B cell (primary cell): ENCODE results near the gene PCSK4. TPM values are rescaled to one million over a fixed set of nuclear protein-coding genes. Genes with fewer than 3 reads are reported as not detected.

Source experiments
- ATAC-seq: fragments of 200-7000 bp; cut with Tn5 transposase; one replicate; pipeline ENCODE4 v1.10.0; 2021; ENCODE audit warnings: low read depth, mild to moderate bottlenecking, moderate number of reproducible peaks, moderate library complexity
- CTCF ChIA-PET: fragments of 350-600 bp; sonication (Branson Sonifier 250); formaldehyde crosslinking; loops from one replicate; lab custom pipeline; 2021; ENCODE audit warnings: antibody characterized with exemption, inconsistent platforms; lab: Charles Lee
- POLR2A ChIA-PET: fragments of 350-600 bp; sonication (Branson Sonifier 250); formaldehyde crosslinking; loops from one replicate; lab custom pipeline; 2021; ENCODE audit warnings: antibody characterized with exemption; lab: Charles Lee
- DNase-seq: peaks from one replicate; pipeline ENCODE4 v3.0.0; 2013
- H2AFZ ChIP-seq: 2 replicates; pipeline ENCODE4 v1.6.1; 2012; ENCODE audit warnings: mild to moderate bottlenecking, low read depth, low read length; ENCODE audit not compliant: insufficient read depth, poor library complexity, severe bottlenecking
- H3K27ac ChIP-seq, 2 donors: 1 replicate in 1 of 2; 2 replicates in 1 of 2; pipeline ENCODE4 v1.5.1; 2012 to 2013; ENCODE audit warnings: low read length in 2 of 2, mild to moderate bottlenecking in 2 of 2, moderate library complexity in 1 of 2
- H3K27me3 ChIP-seq, 4 experiments: fragments of 200-600 bp in 1 of 4; sonication (generic) in 1 of 4; replicated peaks in 1 of 4; 1 replicate in 2 of 4; 2 replicates in 2 of 4; pipeline versions ENCODE4 v1.6.1 to v1.7.0; 2013 to 2016; ENCODE audit warnings: low read length in 3 of 4, mild to moderate bottlenecking in 2 of 4, mixed read lengths in 1 of 4, moderate library complexity in 1 of 4; ENCODE audit not compliant: insufficient read depth in 4 of 4, control insufficient read depth in 3 of 4; ENCODE audit errors: control extremely low read depth in 1 of 4
- H3K36me3 ChIP-seq, 2 experiments: replicated peaks in 1 of 2; 1 replicate in 1 of 2; 2 replicates in 1 of 2; pipeline versions ENCODE4 v1.6.1 to v1.7.1; 2013; ENCODE audit warnings: low read length in 1 of 2; ENCODE audit not compliant: insufficient read depth in 2 of 2, control insufficient read depth in 1 of 2; ENCODE audit errors: control extremely low read depth in 1 of 2, extremely low read depth in 1 of 2
- H3K4me1 ChIP-seq, 2 donors: fragments of 200-600 bp in 1 of 2; sonication (generic) in 1 of 2; 1 replicate in 1 of 2; 2 replicates in 1 of 2; pipeline versions ENCODE4 v1.5.1 to v1.6.1; 2013 to 2017; ENCODE audit warnings: low read length in 2 of 2; ENCODE audit not compliant: control insufficient read depth in 2 of 2, insufficient read depth in 2 of 2
- H3K4me2 ChIP-seq: replicated peaks from 2 replicates; pipeline ENCODE3; 2012; ENCODE audit warnings: mild to moderate bottlenecking, low read depth, low read length; ENCODE audit not compliant: poor library complexity, severe bottlenecking
- H3K4me3 ChIP-seq, 5 experiments: fragments of 200-600 bp in 1 of 5; sonication (generic) in 1 of 5; 1 replicate in 3 of 5; 2 replicates in 2 of 5; pipeline versions ENCODE4 v1.5.1 to v1.7.0; 2011 to 2016; ENCODE audit warnings: low read length in 4 of 5, mild to moderate bottlenecking in 4 of 5, low read depth in 2 of 5, control low read depth in 1 of 5, moderate library complexity in 1 of 5; ENCODE audit not compliant: insufficient read depth in 1 of 5; ENCODE audit errors: control extremely low read depth in 1 of 5, extremely low read depth in 1 of 5
- H3K79me2 ChIP-seq: fragments of 200-600 bp; sonication (generic); one replicate; pipeline ENCODE4 v1.6.0; 2016; ENCODE audit warnings: low read length; ENCODE audit not compliant: control insufficient read depth, insufficient read depth
- H3K9ac ChIP-seq: fragments of 200-600 bp; sonication (generic); 2 replicates; pipeline ENCODE4 v1.6.1; 2017; ENCODE audit warnings: mild to moderate bottlenecking, low read length, moderate library complexity
- H3K9me3 ChIP-seq, 3 donors: one replicate each; pipeline versions ENCODE4 v1.6.1 to v1.7.1; 2013; ENCODE audit warnings: low read length in 2 of 3; ENCODE audit not compliant: control insufficient read depth in 2 of 3, insufficient read depth in 1 of 3; ENCODE audit errors: control extremely low read depth in 1 of 3
- H4K20me1 ChIP-seq: 2 replicates; pipeline ENCODE4 v1.6.0; 2012; ENCODE audit warnings: mild to moderate bottlenecking, low read length; ENCODE audit not compliant: insufficient read depth, control insufficient read depth, poor library complexity, severe bottlenecking
- H3K27ac Mint-ChIP-seq: one replicate; pipeline ENCODE4 v1.8.0; 2021; ENCODE audit warnings: mixed read lengths
- H3K27me3 Mint-ChIP-seq: one replicate; pipeline ENCODE4 v1.8.0; 2021; ENCODE audit warnings: mixed read lengths
- H3K4me1 Mint-ChIP-seq: one replicate; pipeline ENCODE4 v1.8.0; 2021; ENCODE audit warnings: mixed read lengths
- H3K4me3 Mint-ChIP-seq: one replicate; pipeline ENCODE4 v1.8.0; 2021; ENCODE audit warnings: mixed read lengths
- H3K9me3 Mint-ChIP-seq: one replicate; pipeline ENCODE4 v1.8.0; 2022; ENCODE audit warnings: mixed read lengths; ENCODE audit not compliant: insufficient read depth
- EZH2 ChIP-seq: IDR thresholded peaks from 2 replicates; pipeline ENCODE4 v1.6.1; 2012; ENCODE audit warnings: borderline replicate concordance, low read depth, mild to moderate bottlenecking, moderate library complexity, low read length; ENCODE audit not compliant: insufficient read depth, poor library complexity, severe bottlenecking
- WGBS: methylation state at CpG from one replicate; pipeline ENCODE4 v1.1.5; 2013; ENCODE audit warnings: missing lambda C conversion rate; ENCODE audit not compliant: insufficient coverage; 5-methylcytosine and 5-hydroxymethylcytosine counted together
- intact Hi-C: fragments of 100-400 bp; cut with micrococcal nuclease; formaldehyde crosslinking; loops from one replicate; pipeline ENCODE4 v1.10.0; 2022
- polyA plus RNA-seq: library from polyadenylated mRNA; depleted of rRNA; stranded (reverse); fragments of >200 nt; gene quantifications from 2 replicates; pipeline ENCODE4 v1.2.3, GENCODE V29; 2012
- total RNA-seq, 2 donors: library from RNA; stranded (reverse); fragments of 120-200 nt in 1 of 2; gene quantifications; 1 replicate in 1 of 2; 2 replicates in 1 of 2; pipeline versions ENCODE4 v1.2.3 to v1.2.4, GENCODE V29; 2013 to 2022
- TF ChIP-seq, protein P1 (sequence below): fragments of 200-600 bp; IDR thresholded peaks from one replicate; pipeline ENCODE4 v1.8.0; 2022; ENCODE audit warnings: antibody characterized with exemption, mild to moderate bottlenecking

The PCSK4 gene
- total and polyA plus RNA-seq, 2 donors (not counting 1 experiment from before 2014, with no cell fraction given) = 1.1 to 1.3 TPM

GRCh38 chr19:1457892-1458291 lies 32.3 kb downstream of the PCSK4 start:
- Histone ChIP-seq H3K36me3 (no peaks in the 10 kb centered on the region), H3K79me2 (no peaks in the 10 kb centered on the region), H3K9ac (no peak overlapping the region), H3K4me3 (no peak overlapping the region), H4K20me1 (peaks cover 12% of the 10 kb centered on the region), H3K4me2 (no peak overlapping the region), H3K27ac (no peak overlapping the region), H3K4me1 (peaks cover 31 to 35% of the 10 kb centered on the region in 2 donors), H3K9me3 (peaks cover 0 to 30% (median 0%) of the 10 kb centered on the region in 3 donors), H3K27me3 (peaks cover 0 to 46% (median 22%) of the 10 kb centered on the region in 4 experiments), H2AFZ (no peak overlapping the region)
- no peak for DNase-seq
- TF ChIP-seq, protein P1, sequence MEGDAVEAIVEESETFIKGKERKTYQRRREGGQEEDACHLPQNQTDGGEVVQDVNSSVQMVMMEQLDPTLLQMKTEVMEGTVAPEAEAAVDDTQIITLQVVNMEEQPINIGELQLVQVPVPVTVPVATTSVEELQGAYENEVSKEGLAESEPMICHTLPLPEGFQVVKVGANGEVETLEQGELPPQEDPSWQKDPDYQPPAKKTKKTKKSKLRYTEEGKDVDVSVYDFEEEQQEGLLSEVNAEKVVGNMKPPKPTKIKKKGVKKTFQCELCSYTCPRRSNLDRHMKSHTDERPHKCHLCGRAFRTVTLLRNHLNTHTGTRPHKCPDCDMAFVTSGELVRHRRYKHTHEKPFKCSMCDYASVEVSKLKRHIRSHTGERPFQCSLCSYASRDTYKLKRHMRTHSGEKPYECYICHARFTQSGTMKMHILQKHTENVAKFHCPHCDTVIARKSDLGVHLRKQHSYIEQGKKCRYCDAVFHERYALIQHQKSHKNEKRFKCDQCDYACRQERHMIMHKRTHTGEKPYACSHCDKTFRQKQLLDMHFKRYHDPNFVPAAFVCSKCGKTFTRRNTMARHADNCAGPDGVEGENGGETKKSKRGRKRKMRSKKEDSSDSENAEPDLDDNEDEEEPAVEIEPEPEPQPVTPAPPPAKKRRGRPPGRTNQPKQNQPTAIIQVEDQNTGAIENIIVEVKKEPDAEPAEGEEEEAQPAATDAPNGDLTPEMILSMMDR = no peak
- no peak for TF ChIP-seq EZH2
- Mint-ChIP-seq H3K9me3 (no peaks in the 10 kb centered on the region), H3K4me1 (peaks cover 15% of the 10 kb centered on the region), H3K27ac (no peak overlapping the region), H3K4me3 (no peak overlapping the region), H3K27me3 (peaks cover 27% of the 10 kb centered on the region)
- WGBS = 89% methylated on average over 16 of the region's 16 CpGs
- intact Hi-C loops = no loop called here
- ATAC-seq = no peak
- POLR2A ChIA-PET = interaction anchor here (0.7 kb wide), 1 partner anchor 175 kb away, joined by 5 read pairs; no protein-coding TSS in a partner anchor
- CTCF ChIA-PET = interaction anchor here (1.2 kb wide), 1 partner anchor 14 kb away, joined by 4 read pairs; no protein-coding TSS in a partner anchor

GRCh38 chr19:1457031-1457739 lies 33.0 kb downstream of the PCSK4 start:
- Histone ChIP-seq H3K27me3 (peaks cover 0 to 53% (median 29%) of the 10 kb centered on the region in 4 experiments), H3K79me2 (no peaks in the 10 kb centered on the region), H3K4me3 (no peak overlapping the region), H2AFZ (no peak overlapping the region), H3K27ac (no peak overlapping the region), H3K9me3 (peaks cover 0 to 31% (median 0%) of the 10 kb centered on the region in 3 donors), H3K4me2 (no peak overlapping the region), H4K20me1 (peaks cover 12% of the 10 kb centered on the region), H3K4me1 (peaks cover 31 to 35% of the 10 kb centered on the region in 2 donors), H3K36me3 (no peaks in the 10 kb centered on the region), H3K9ac (no peak overlapping the region)
- WGBS = 17% methylated on average over 47 of the region's 48 CpGs
- no peak for TF ChIP-seq EZH2
- TF ChIP-seq, protein P1 = no peak
- H3K27me3 Mint-ChIP-seq = peaks cover 27% of the 10 kb centered on the region
- ChIA-PET CTCF (interaction anchor here (0.6 kb wide), 1 partner anchor 263 kb away, joined by 3 read pairs; no protein-coding TSS in a partner anchor), POLR2A (interaction anchor here (0.6 to 0.7 kb wide), 2 partner anchors 174 to 875 kb away, joined by 3 to 5 read pairs; no protein-coding TSS in a partner anchor)
- intact Hi-C loops = no loop called here
- H3K27ac Mint-ChIP-seq = no peak overlapping the region
- ATAC-seq (no peak), DNase-seq (no peak)
- peaks cover 16% of the 10 kb centered on the region for H3K4me1 Mint-ChIP-seq
- no peaks in the 10 kb centered on the region for H3K9me3 Mint-ChIP-seq
- H3K4me3 Mint-ChIP-seq = no peak overlapping the region
